Camera-type eye (tissue), 1 donor: Measurements from ENCODE around the gene GHRHR. TPM values are rescaled to one million over a fixed set of nuclear protein-coding genes. Genes with fewer than 3 reads are reported as not detected.

Experiments
- total RNA-seq: library from RNA; depleted of rRNA; stranded (reverse); fragments of >200 nt; gene quantifications from one replicate; pipeline ENCODE4 v1.2.3, GENCODE V29; 2014

The GHRHR gene
- not detected for total RNA-seq

GRCh38 chr7:30963842-30964241 is at the start of gene GHRHR:
Gene GHRHR, plus strand, starts transcription at chr7:30963953. Its CDS starts 116 bp downstream, at chr7:30964069.

Other genes with a start within 250 kb of the GHRHR start
- 3.2 TPM for gene INMT, start 211.8 kb upstream of the GHRHR start, total RNA-seq
- gene MINDY4, start 192.5 kb upstream of the GHRHR start, total RNA-seq = 10.2 TPM
- gene AQP1, start 52.1 kb upstream of the GHRHR start, total RNA-seq = 75.8 TPM
- gene ADCYAP1R1, start 88.4 kb downstream of the GHRHR start, total RNA-seq = 8.5 TPM